Ascending aorta (tissue), 2 donors: ENCODE results near the gene HERC3. TPM values are rescaled to one million over a fixed set of nuclear protein-coding genes. Genes with fewer than 3 reads are reported as not detected.

Source experiments
- DNase-seq, 2 donors: peaks; one replicate each; pipeline ENCODE4 v3.0.0-alpha.2; 2019; ENCODE audit warnings: low spot score in 2 of 2
- H3K27ac ChIP-seq, 2 donors: fragments of 200-600 bp; sonication (generic); one replicate each; pipeline ENCODE4 v1.5.1; 2016 to 2017; ENCODE audit warnings: mild to moderate bottlenecking in 1 of 2
- H3K27me3 ChIP-seq: fragments of 200-600 bp; sonication (generic); one replicate; pipeline ENCODE4 v1.5.1; 2017
- H3K36me3 ChIP-seq, 2 donors: fragments of 200-600 bp; sonication (generic); one replicate each; pipeline ENCODE4 v1.5.1; 2016
- H3K4me1 ChIP-seq, 2 donors: fragments of 200-600 bp; sonication (generic); one replicate each; pipeline ENCODE4 v1.5.1; 2016 to 2017; ENCODE audit warnings: mild to moderate bottlenecking in 1 of 2
- H3K4me3 ChIP-seq, 2 donors: fragments of 200-600 bp; sonication (generic); one replicate each; pipeline ENCODE4 v1.5.1; 2016 to 2017; ENCODE audit warnings: mild to moderate bottlenecking in 1 of 2
- H3K9me3 ChIP-seq, 2 donors: fragments of 200-600 bp; sonication (generic); one replicate each; pipeline ENCODE4 v1.5.1; 2016
- intact Hi-C: fragments of 100-400 bp; cut with DNase I; formaldehyde crosslinking; loops from one replicate; pipeline ENCODE4 v1.15.1; 2023
- total RNA-seq: library from RNA; depleted of rRNA; stranded (reverse); fragments of >200 nt; gene quantifications from one replicate; pipeline ENCODE4 v1.1.0, GENCODE V29; 2016
- TF ChIP-seq, protein P1 (sequence below), 3 experiments: fragments of 200-600 bp in 2 of 3; fragments of 450-650 bp in 1 of 3; sonication (generic) in 2 of 3; IDR thresholded peaks; one replicate each; pipeline ENCODE4 v1.5.1; 2016 to 2019; ENCODE audit warnings: antibody characterized with exemption in 3 of 3, mild to moderate bottlenecking in 1 of 3, moderate library complexity in 1 of 3

Gene HERC3
- total RNA-seq, 1 donor from 2014 or later: 16.2 TPM

DNA sequence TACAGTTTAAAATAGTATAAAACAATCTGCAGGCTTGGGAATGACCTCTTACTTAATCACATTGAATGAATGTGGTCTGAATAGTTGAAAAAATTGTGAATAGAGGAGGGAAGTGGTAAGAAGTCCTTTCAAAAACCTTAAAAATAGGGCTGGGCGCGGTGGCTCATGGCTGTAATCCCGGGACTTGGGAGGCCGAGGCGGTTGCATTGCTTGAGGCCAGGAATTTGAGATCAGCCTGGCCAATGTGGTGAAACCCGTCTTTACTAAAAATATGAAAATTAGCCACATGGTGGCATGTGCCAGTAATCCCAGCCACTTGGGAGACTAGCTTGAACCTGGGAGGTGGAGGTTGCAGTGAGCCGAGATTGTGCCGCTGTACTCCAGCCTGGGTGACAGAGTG, 36.5 kb downstream of the HERC3 start:
- intact Hi-C loops: no loop called here
- H3K27ac ChIP-seq: no peak overlapping the region
- DNase-seq: no peak
- TF ChIP-seq, protein P1, sequence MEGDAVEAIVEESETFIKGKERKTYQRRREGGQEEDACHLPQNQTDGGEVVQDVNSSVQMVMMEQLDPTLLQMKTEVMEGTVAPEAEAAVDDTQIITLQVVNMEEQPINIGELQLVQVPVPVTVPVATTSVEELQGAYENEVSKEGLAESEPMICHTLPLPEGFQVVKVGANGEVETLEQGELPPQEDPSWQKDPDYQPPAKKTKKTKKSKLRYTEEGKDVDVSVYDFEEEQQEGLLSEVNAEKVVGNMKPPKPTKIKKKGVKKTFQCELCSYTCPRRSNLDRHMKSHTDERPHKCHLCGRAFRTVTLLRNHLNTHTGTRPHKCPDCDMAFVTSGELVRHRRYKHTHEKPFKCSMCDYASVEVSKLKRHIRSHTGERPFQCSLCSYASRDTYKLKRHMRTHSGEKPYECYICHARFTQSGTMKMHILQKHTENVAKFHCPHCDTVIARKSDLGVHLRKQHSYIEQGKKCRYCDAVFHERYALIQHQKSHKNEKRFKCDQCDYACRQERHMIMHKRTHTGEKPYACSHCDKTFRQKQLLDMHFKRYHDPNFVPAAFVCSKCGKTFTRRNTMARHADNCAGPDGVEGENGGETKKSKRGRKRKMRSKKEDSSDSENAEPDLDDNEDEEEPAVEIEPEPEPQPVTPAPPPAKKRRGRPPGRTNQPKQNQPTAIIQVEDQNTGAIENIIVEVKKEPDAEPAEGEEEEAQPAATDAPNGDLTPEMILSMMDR (IDR thresholded peaks at IDR 0.05): no peak
- no peak overlapping the region for H3K4me3 ChIP-seq
- no peaks in the 10 kb centered on the region for H3K27me3 ChIP-seq
- peaks cover 0 to 11% of the 10 kb centered on the region in 2 donors for H3K9me3 ChIP-seq
- H3K4me1 ChIP-seq: peaks cover 0 to 11% of the 10 kb centered on the region in 2 donors
- H3K36me3 ChIP-seq: no peaks in the 10 kb centered on the region

DNA sequence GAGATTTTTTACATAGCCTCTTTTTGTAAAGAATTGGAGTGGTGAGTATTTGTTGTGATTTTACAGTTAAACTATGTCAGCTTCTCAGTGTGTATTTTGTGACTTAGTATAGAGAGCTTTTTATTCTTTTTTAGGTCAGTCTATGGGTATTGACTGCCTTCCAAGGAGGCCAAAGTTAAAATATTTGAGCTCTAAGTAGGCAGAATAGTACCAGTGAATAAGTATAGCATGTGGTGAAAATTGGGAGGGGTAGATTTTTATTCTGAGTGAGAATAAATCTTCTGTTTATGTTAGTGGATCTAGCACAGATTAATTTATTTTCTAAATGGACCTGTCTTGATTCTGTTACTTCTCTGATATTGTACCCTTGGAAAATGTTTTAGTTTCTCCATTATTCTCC, 37.5 kb downstream of the HERC3 start:
- intact Hi-C loops: loop anchor here (2.0 to 5.0 kb wide), 2 partner anchors 17 to 38 kb away; partner anchors contain the start of gene HERC3
- Histone ChIP-seq H3K4me3 (no peak overlapping the region), H3K27ac (no peak overlapping the region), H3K9me3 (peaks cover 0 to 3% of the 10 kb centered on the region in 2 donors), H3K27me3 (no peaks in the 10 kb centered on the region), H3K36me3 (no peaks in the 10 kb centered on the region), H3K4me1 (peaks cover 0 to 11% of the 10 kb centered on the region in 2 donors)
- TF ChIP-seq, protein P1 (IDR thresholded peaks at IDR 0.05): no peak
- no peak for DNase-seq

DNA sequence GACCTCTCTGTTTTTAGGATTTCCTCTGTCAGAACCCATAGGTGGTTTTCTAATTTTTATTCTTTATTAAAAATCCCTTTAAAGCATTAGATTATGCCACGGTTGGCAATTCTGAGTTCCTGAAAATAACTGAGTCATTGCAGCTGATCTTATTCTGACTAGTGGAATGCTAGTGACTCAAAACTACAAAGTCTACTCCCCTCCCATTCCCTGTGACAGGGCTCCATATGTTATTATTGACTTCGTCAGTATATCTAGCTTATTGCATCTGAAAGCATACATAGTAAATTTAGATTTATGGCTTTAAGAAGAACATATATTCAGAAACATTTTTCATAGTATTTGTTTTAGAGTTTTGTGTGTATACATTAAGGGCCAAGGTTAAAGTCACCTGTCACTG, 38.5 kb downstream of the HERC3 start:
- H3K27ac ChIP-seq: no peak overlapping the region
- no peaks in the 10 kb centered on the region for H3K27me3 ChIP-seq
- peaks cover 0 to 11% of the 10 kb centered on the region in 2 donors for H3K4me1 ChIP-seq
- H3K9me3 ChIP-seq: no peaks in the 10 kb centered on the region
- intact Hi-C loops: loop anchor here (2.0 to 5.0 kb wide), 2 partner anchors 18 to 38 kb away; partner anchors contain the start of gene HERC3
- DNase-seq: no peak
- H3K4me3 ChIP-seq: no peak overlapping the region
- no peaks in the 10 kb centered on the region for H3K36me3 ChIP-seq
- TF ChIP-seq, protein P1 (IDR thresholded peaks at IDR 0.05): no peak

DNA sequence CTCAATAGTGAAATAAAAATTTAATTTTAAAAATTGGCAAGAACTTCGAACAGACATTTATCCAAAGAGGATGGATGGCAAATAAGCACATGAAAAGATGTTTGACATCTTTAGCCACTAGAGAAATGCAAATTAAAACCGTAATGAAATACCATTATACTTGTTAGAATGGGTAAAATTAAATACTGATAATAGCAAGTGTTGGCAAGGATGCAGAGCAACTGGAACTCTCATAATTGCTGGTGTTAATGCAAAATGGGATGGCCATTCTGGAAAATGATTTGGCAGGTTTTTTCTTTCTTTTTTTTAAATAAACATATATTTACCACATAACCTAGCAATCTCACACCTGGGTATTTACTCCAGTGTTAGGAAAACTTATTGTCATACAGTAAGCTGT, 51.7 kb downstream of the HERC3 start:
- Histone ChIP-seq H3K36me3 (no peaks in the 10 kb centered on the region), H3K4me1 (no peaks in the 10 kb centered on the region), H3K27me3 (no peaks in the 10 kb centered on the region), H3K4me3 (no peak overlapping the region), H3K9me3 (peaks cover 0 to 21% of the 10 kb centered on the region in 2 donors), H3K27ac (no peak overlapping the region)
- TF ChIP-seq, protein P1 (IDR thresholded peaks at IDR 0.05): no peak
- intact Hi-C loops: no loop called here
- DNase-seq: no peak

DNA sequence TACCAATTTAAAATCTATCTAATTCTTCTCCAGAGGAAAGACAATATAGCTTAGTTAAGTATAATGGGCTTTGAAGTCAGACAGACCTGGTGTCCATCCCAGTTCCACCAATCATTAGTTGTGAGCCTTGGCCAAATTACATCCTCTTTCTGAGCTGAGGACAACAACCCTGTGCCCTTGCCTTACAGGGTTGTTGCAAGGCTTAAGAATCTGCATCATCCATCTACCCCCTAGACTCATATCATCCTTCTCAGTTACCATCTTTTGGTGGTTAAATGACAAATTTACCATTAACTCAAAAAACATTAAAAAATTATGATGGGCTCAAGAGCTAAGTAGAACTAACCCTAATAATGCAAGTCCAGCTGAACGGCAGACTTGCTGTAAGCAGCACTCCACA, 53.7 kb downstream of the HERC3 start:
- Histone ChIP-seq H3K4me3 (no peak overlapping the region), H3K36me3 (no peaks in the 10 kb centered on the region), H3K9me3 (peaks cover 0 to 21% of the 10 kb centered on the region in 2 donors), H3K27me3 (no peaks in the 10 kb centered on the region), H3K4me1 (no peaks in the 10 kb centered on the region), H3K27ac (no peak overlapping the region)
- TF ChIP-seq, protein P1 (IDR thresholded peaks at IDR 0.05): no peak
- intact Hi-C loops: no loop called here
- no peak for DNase-seq
